SU-DHL-6 (cell line): ENCODE measurements around the gene CHST15.

Experiments used
- H2AFZ ChIP-seq: fragments of 200-600 bp; sonication (generic); 2 replicates; pipeline ENCODE4 v1.6.1; 2014; ENCODE audit warnings: low read depth, mild to moderate bottlenecking, moderate library complexity, mixed read lengths, antibody characterized with exemption, low read length; ENCODE audit not compliant: severe bottlenecking
- H3F3A ChIP-seq: fragments of 200-600 bp; shearing (Covaris generic); 2 replicates; pipeline ENCODE4 v1.6.0; 2016; ENCODE audit warnings: antibody characterized with exemption, mild to moderate bottlenecking; ENCODE audit not compliant: insufficient read depth
- H3K27ac ChIP-seq: fragments of 200-600 bp; sonication (generic); 2 replicates; pipeline ENCODE4 v1.5.1; 2016; ENCODE audit warnings: low read depth, mild to moderate bottlenecking, low read length, moderate library complexity, mixed read lengths
- H3K27me3 ChIP-seq: fragments of 200-600 bp; sonication (generic), shearing (Covaris generic); 2 replicates; pipeline ENCODE4 v1.6.0; 2014; ENCODE audit warnings: mild to moderate bottlenecking, low read length
- H3K36me3 ChIP-seq: fragments of 200-600 bp; sonication (generic); 2 replicates; pipeline ENCODE4 v1.6.1; 2014; ENCODE audit warnings: mild to moderate bottlenecking, low read length, mixed read lengths
- H3K4me2 ChIP-seq: fragments of 300-600, 200-600 bp; shearing (Covaris generic), sonication (generic); 2 replicates; pipeline ENCODE4 v1.6.0; 2014; ENCODE audit warnings: low read length, low read depth, mild to moderate bottlenecking; ENCODE audit not compliant: poor library complexity, severe bottlenecking
- H3K4me3 ChIP-seq: fragments of 200-600 bp; sonication (generic); 2 replicates; pipeline ENCODE4 v1.5.1; 2014; ENCODE audit warnings: antibody characterized with exemption, low read length, mild to moderate bottlenecking, mixed read lengths; ENCODE audit not compliant: insufficient read depth, poor library complexity, severe bottlenecking
- H3K79me2 ChIP-seq: fragments of 200-600 bp; sonication (generic); 2 replicates; pipeline ENCODE4 v1.6.1; 2014; ENCODE audit warnings: mild to moderate bottlenecking, low read length, moderate library complexity; ENCODE audit not compliant: insufficient read depth
- H3K9ac ChIP-seq: fragments of 200-600 bp; sonication (generic); 2 replicates; pipeline ENCODE4 v1.7.0; 2014; ENCODE audit warnings: mild to moderate bottlenecking, low read length
- H3K9me2 ChIP-seq: fragments of 200-600 bp; sonication (generic); replicated peaks from 2 replicates; pipeline ENCODE4 v1.6.1; 2014; ENCODE audit warnings: low read length; ENCODE audit not compliant: insufficient read depth
- H3K9me3 ChIP-seq: fragments of 200-600 bp; sonication (generic); 2 replicates; pipeline ENCODE4 v1.6.1; 2014; ENCODE audit warnings: low read length, mixed read lengths; ENCODE audit not compliant: insufficient read depth
- H4K20me1 ChIP-seq: fragments of 200-600 bp; sonication (generic); 2 replicates; pipeline ENCODE4 v1.6.1; 2014; ENCODE audit warnings: low read depth, mild to moderate bottlenecking, antibody characterized with exemption, low read length, moderate library complexity, mixed read lengths
- CTCF ChIP-seq: fragments of 200-600 bp; sonication (generic); IDR thresholded peaks from one replicate; pipeline ENCODE4 v1.5.1; 2017; ENCODE audit warnings: antibody characterized with exemption, mild to moderate bottlenecking, low read length, moderate library complexity; ENCODE audit not compliant: insufficient read depth, poor library complexity, severe bottlenecking
- EZH2phosphoT487 ChIP-seq: fragments of 200-600 bp; sonication (generic), shearing (Covaris generic); conservative IDR thresholded peaks from 2 replicates; pipeline ENCODE4 v1.6.1; 2018; ENCODE audit warnings: mild to moderate bottlenecking, antibody characterized with exemption, low read length, moderate library complexity, mixed read lengths

CHST15 gene

DNA sequence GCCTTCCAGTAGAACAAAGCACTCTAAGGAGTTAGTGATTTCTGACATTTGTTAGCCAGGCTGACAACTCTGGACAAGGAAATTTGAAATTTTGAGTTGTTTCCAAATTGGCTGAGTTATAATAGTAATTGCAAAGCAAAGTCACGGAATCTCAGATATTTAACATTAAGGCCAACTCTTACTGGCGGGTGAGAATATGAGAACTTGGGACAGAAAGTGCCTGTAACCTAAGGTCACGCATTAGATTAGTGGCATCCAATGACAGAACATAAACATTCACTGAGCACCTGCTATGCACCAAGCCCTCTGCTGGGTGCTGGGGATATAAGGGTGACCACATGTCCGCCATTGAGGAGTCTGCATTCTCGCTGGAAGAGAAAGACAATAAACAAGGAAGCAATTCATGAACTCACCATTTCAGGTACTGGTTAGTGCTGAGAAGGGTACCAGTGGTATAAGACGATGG lies 45.5 kb upstream of the CHST15 start:
- Histone ChIP-seq H2AFZ (no peak overlapping the region), H3K9me3 (no peaks in the 10 kb centered on the region), H3K9me2 (no peaks in the 10 kb centered on the region), H3K9ac (no peak overlapping the region), H3K36me3 (no peaks in the 10 kb centered on the region), H3K79me2 (no peaks in the 10 kb centered on the region), H3K4me3 (no peak overlapping the region), H4K20me1 (no peaks in the 10 kb centered on the region), H3K27me3 (no peaks in the 10 kb centered on the region), H3K4me2 (no peak overlapping the region), H3K27ac (no peak overlapping the region), H3F3A (no peaks in the 10 kb centered on the region)
- TF ChIP-seq CTCF (no peak), EZH2phosphoT487 (no peak)

- no peak overlapping the region for H3K4me3 ChIP-seq
- no peaks in the 10 kb centered on the region for H4K20me1 ChIP-seq
- no peaks in the 10 kb centered on the region for H3K9me3 ChIP-seq
- H3K27ac ChIP-seq, result no peak overlapping the region
- no peak overlapping the region for H3K4me2 ChIP-seq
- no peak for TF ChIP-seq EZH2phosphoT487
- no peak for TF ChIP-seq CTCF
- H3F3A ChIP-seq, result no peaks in the 10 kb centered on the region
- H3K27me3 ChIP-seq, result no peaks in the 10 kb centered on the region
- H3K79me2 ChIP-seq, result no peaks in the 10 kb centered on the region
- H3K9ac ChIP-seq, result no peak overlapping the region
- no peak overlapping the region for H2AFZ ChIP-seq
- H3K9me2 ChIP-seq, result no peaks in the 10 kb centered on the region
- no peaks in the 10 kb centered on the region for H3K36me3 ChIP-seq
These were observed 44.9 kb upstream of the CHST15 start for GRCh38 chr10:124138195-124138882.

- H3K36me3 ChIP-seq, result no peaks in the 10 kb centered on the region
- H3K4me2 ChIP-seq, result no peak overlapping the region
- no peaks in the 10 kb centered on the region for H3K9me3 ChIP-seq
- H3K27ac ChIP-seq, result no peak overlapping the region
- H2AFZ ChIP-seq, result no peak overlapping the region
- no peaks in the 10 kb centered on the region for H3K9me2 ChIP-seq
- no peak overlapping the region for H3K4me3 ChIP-seq
- no peaks in the 10 kb centered on the region for H3K27me3 ChIP-seq
- no peaks in the 10 kb centered on the region for H4K20me1 ChIP-seq
- no peaks in the 10 kb centered on the region for H3F3A ChIP-seq
- no peaks in the 10 kb centered on the region for H3K79me2 ChIP-seq
- H3K9ac ChIP-seq, result no peak overlapping the region
- TF ChIP-seq EZH2phosphoT487 (no peak), CTCF (no peak)
These were observed 41.0 kb upstream of the CHST15 start for GRCh38 chr10:124134251-124134893.
